MM.1S (cell line): ENCODE results near the gene HECTD3.

Experiments used
- DNase-seq: peaks from one replicate; pipeline ENCODE4 v3.0.0-alpha.2; 2015
- H2AFZ ChIP-seq: fragments of 300-600 bp; sonication (generic); 2 replicates; pipeline ENCODE4 v1.6.0; 2016; ENCODE audit warnings: antibody characterized with exemption, low read length
- H3F3A ChIP-seq: fragments of 300-600 bp; sonication (generic); 2 replicates; pipeline ENCODE4 v1.6.1; 2016; ENCODE audit warnings: mild to moderate bottlenecking, antibody characterized with exemption, low read length, moderate library complexity, mixed read lengths; ENCODE audit not compliant: insufficient read depth
- H3K27ac ChIP-seq: fragments of 300-600 bp; sonication (generic); 2 replicates; pipeline ENCODE4 v1.5.1; 2016; ENCODE audit warnings: mild to moderate bottlenecking, low read length
- H3K27me3 ChIP-seq: fragments of 300-600 bp; sonication (generic); replicated peaks from 2 replicates; pipeline ENCODE4 v1.6.0; 2016; ENCODE audit warnings: low read length; ENCODE audit not compliant: insufficient read depth
- H3K36me3 ChIP-seq: fragments of 300-600 bp; sonication (generic); replicated peaks from 2 replicates; pipeline ENCODE4 v1.6.1; 2016; ENCODE audit warnings: mild to moderate bottlenecking, low read length, mixed read lengths; ENCODE audit not compliant: insufficient read depth
- H3K4me1 ChIP-seq: fragments of 300-600 bp; sonication (generic); 2 replicates; pipeline ENCODE4 v1.6.1; 2016; ENCODE audit warnings: low read length, mixed read lengths
- H3K4me2 ChIP-seq: fragments of 300-600 bp; sonication (generic); 2 replicates; pipeline ENCODE4 v1.6.0; 2016; ENCODE audit warnings: low read depth, low read length
- H3K4me3 ChIP-seq: fragments of 300-600 bp; sonication (generic); 2 replicates; pipeline ENCODE4 v1.5.1; 2016; ENCODE audit warnings: low read length, mixed read lengths
- H3K79me2 ChIP-seq: fragments of 300-600 bp; sonication (generic); 2 replicates; pipeline ENCODE4 v1.6.1; 2016; ENCODE audit warnings: mixed run types, low read length, mixed read lengths
- H3K9ac ChIP-seq: fragments of 300-600 bp; sonication (generic); 2 replicates; pipeline ENCODE4 v1.6.1; 2016; ENCODE audit warnings: low read length, mixed read lengths
- H3K9me2 ChIP-seq: fragments of 300-600 bp; sonication (generic); replicated peaks from 2 replicates; pipeline ENCODE4 v1.6.1; 2016; ENCODE audit warnings: mild to moderate bottlenecking, low read length, mixed read lengths; ENCODE audit not compliant: insufficient read depth
- H3K9me3 ChIP-seq: fragments of 300-600 bp; sonication (generic); replicated peaks from 2 replicates; pipeline ENCODE4 v1.6.1; 2016; ENCODE audit warnings: mild to moderate bottlenecking, low read length, mixed read lengths; ENCODE audit not compliant: insufficient read depth
- H4K20me1 ChIP-seq: fragments of 300-600 bp; sonication (generic); 2 replicates; pipeline ENCODE4 v1.6.1; 2016; ENCODE audit warnings: mild to moderate bottlenecking, low read length, moderate library complexity, mixed read lengths; ENCODE audit not compliant: insufficient read depth
- CTCF ChIP-seq: fragments of 300-600 bp; sonication (generic); IDR thresholded peaks from 2 replicates; pipeline ENCODE4 v1.5.1; 2016; ENCODE audit warnings: antibody characterized with exemption, low read length, mixed read lengths
- EZH2 ChIP-seq: fragments of 300-600 bp; sonication (generic); optimal IDR thresholded peaks from 2 replicates; pipeline ENCODE3; 2017; ENCODE audit warnings: low read depth, mild to moderate bottlenecking, antibody characterized with exemption, low read length, mixed read lengths
- EZH2phosphoT487 ChIP-seq: fragments of 300-600 bp; sonication (generic); IDR thresholded peaks from 2 replicates; pipeline ENCODE4 v1.6.1; 2018; ENCODE audit warnings: antibody characterized with exemption, low read length

Gene HECTD3

GRCh38 chr1:45051005-45051772, 40.1 kb upstream of the HECTD3 start:
- peak; percentile 47 for DNase-seq
- Histone ChIP-seq H3K9me3 (no peaks in the 10 kb centered on the region), H4K20me1 (no peaks in the 10 kb centered on the region), H3K27me3 (no peaks in the 10 kb centered on the region), H3K27ac (peak overlapping the region; percentile 19; the same call in 1 of the 2 replicates), H3K9ac (no peak overlapping the region), H3K4me3 (peak overlapping the region; percentile 18; the same call in 1 of the 2 replicates), H3K36me3 (no peaks in the 10 kb centered on the region), H2AFZ (0 out of 2 replicates have a peak overlapping the region, but pooled peaks have one; percentile 1), H3K9me2 (no peaks in the 10 kb centered on the region), H3K79me2 (no peaks in the 10 kb centered on the region), H3K4me1 (peaks cover 12% of the 10 kb centered on the region), H3F3A (peaks cover 11% of the 10 kb centered on the region), H3K4me2 (peak overlapping the region; percentile 56)
- no peak for TF ChIP-seq EZH2phosphoT487
- no peak for TF ChIP-seq EZH2
- TF ChIP-seq CTCF: no peak

GRCh38 chr1:45047032-45047431, 35.9 kb upstream of the HECTD3 start:
- TF ChIP-seq EZH2phosphoT487 (no peak), EZH2 (no peak)
- H3K36me3 ChIP-seq: no peaks in the 10 kb centered on the region

GRCh38 chr1:45044916-45045315, 33.8 kb upstream of the HECTD3 start:
- Histone ChIP-seq H3K27me3 (no peaks in the 10 kb centered on the region), H2AFZ (no peak overlapping the region), H3F3A (no peaks in the 10 kb centered on the region), H3K4me3 (no peak overlapping the region), H4K20me1 (no peaks in the 10 kb centered on the region), H3K36me3 (no peaks in the 10 kb centered on the region), H3K79me2 (no peaks in the 10 kb centered on the region), H3K4me2 (no peak overlapping the region), H3K4me1 (no peaks in the 10 kb centered on the region), H3K27ac (no peak overlapping the region), H3K9me2 (no peaks in the 10 kb centered on the region), H3K9me3 (no peaks in the 10 kb centered on the region), H3K9ac (no peak overlapping the region)
- no peak for TF ChIP-seq EZH2phosphoT487
- no peak for TF ChIP-seq EZH2
- no peak for TF ChIP-seq CTCF
- no peak for DNase-seq

More at GRCh38 chr1:45047032-45047431, 35.9 kb upstream of the HECTD3 start:
- Histone ChIP-seq H3K9ac (no peak overlapping the region), H2AFZ (no peak overlapping the region), H3K4me3 (no peak overlapping the region), H4K20me1 (no peaks in the 10 kb centered on the region), H3K27ac (no peak overlapping the region), H3K9me3 (no peaks in the 10 kb centered on the region), H3K9me2 (no peaks in the 10 kb centered on the region), H3K79me2 (no peaks in the 10 kb centered on the region), H3K4me2 (no peak overlapping the region), H3F3A (peaks cover 11% of the 10 kb centered on the region), H3K27me3 (no peaks in the 10 kb centered on the region), H3K4me1 (peaks cover 10% of the 10 kb centered on the region)
- no peak for DNase-seq

GRCh38 chr1:45043094-45043493, 32.0 kb upstream of the HECTD3 start:
- H3F3A ChIP-seq: no peaks in the 10 kb centered on the region
- H3K36me3 ChIP-seq: no peaks in the 10 kb centered on the region
- H3K9me2 ChIP-seq: no peaks in the 10 kb centered on the region
- no peaks in the 10 kb centered on the region for H3K9me3 ChIP-seq
- no peaks in the 10 kb centered on the region for H4K20me1 ChIP-seq
- no peak for TF ChIP-seq CTCF
- TF ChIP-seq EZH2phosphoT487: no peak
- no peak for TF ChIP-seq EZH2
- H3K27me3 ChIP-seq: no peaks in the 10 kb centered on the region
- H3K4me3 ChIP-seq: no peak overlapping the region
- DNase-seq: no peak
- H2AFZ ChIP-seq: no peak overlapping the region
- H3K4me1 ChIP-seq: no peaks in the 10 kb centered on the region
- no peak overlapping the region for H3K9ac ChIP-seq
- H3K27ac ChIP-seq: no peak overlapping the region
- H3K79me2 ChIP-seq: no peaks in the 10 kb centered on the region
- H3K4me2 ChIP-seq: no peak overlapping the region
